ENCODE measurements around the gene JAZF1.

DNA sequence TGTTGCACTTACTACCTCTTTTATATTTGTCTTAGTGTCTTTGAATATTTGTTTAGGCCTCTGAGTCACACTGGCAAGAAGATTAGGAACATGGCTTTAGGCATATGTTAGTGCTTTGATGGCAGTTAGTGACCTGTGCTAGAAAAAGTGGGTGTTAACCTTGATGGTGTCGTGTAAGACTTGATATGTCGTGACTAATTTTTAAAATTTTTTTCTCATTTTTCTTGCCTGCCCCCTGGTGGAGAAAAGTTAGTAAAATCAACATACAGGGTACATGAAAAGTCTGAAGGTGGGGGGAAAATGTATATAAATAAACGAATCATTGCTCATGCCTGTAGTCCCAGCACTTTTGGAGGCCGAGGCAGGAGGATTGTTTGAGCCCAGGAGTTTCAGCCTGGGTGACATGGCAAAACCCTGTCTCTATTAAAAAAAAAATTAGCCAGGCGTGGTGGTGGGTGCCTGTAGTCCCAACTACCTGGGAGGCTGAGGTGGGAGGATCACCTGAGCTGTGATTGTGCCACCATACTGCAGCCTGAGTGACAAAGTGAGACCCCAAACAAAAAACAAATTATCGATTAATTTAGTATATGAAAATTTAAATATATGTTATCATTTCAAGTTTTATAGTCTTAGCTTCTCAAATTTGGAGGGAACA lies 396.1 kb downstream of the JAZF1 start:
- TF ChIP-seq ZNF274 (IDR thresholded peaks at IDR 0.05; ENCODE audit: low read depth, low read length): no peak
- no peak for TF ChIP-seq SUZ12 (IDR thresholded peaks at IDR 0.05; ENCODE audit: extremely low read depth, insufficient read depth, insufficient read length)
- no peak for TF ChIP-seq YY1 (IDR thresholded peaks at IDR 0.05; ENCODE audit: insufficient read depth, insufficient read length)
